SK-N-SH (cell line): ENCODE measurements around the gene YDJC. TPM values are rescaled to one million over a fixed set of nuclear protein-coding genes. Genes with fewer than 3 reads are reported as not detected.
"Not testable (repeated sequence)": the region's sequence is repeated elsewhere in the genome, so short reads cannot be mapped to it uniquely, and the experiment has no call there.

ENCODE experiments used
- CTCF ChIA-PET: fragments of 300-600, 350-600 bp; formaldehyde crosslinking; extraction: SDS; loops from one replicate; lab custom pipeline; 2021; lab: Yijun Ruan, JAX
- POLR2A ChIA-PET: fragments of 350-600 bp; sonication (Branson Sonifier 250); formaldehyde crosslinking; extraction: SDS; loops from one replicate; lab custom pipeline; 2020; ENCODE audit warnings: antibody characterized with exemption, inconsistent platforms; lab: Yijun Ruan, JAX
- DNase-seq: peaks from one replicate; pipeline ENCODE4 v3.0.0; 2012
- H2AFZ ChIP-seq: fragments of 200-600 bp; sonication (generic); 2 replicates; pipeline ENCODE4 v1.8.1; 2016; ENCODE audit warnings: antibody characterized with exemption, mild to moderate bottlenecking, low read depth
- H3F3A ChIP-seq: fragments of 200-600 bp; sonication (generic); replicated peaks from 2 replicates; pipeline ENCODE3; 2016; ENCODE audit warnings: antibody characterized with exemption, mild to moderate bottlenecking; ENCODE audit not compliant: insufficient read depth
- H3K27ac ChIP-seq, 2 experiments: fragments of 200-500 bp in 1 of 2; fragments of 200-600 bp in 1 of 2; sonication (Bioruptor generic) in 1 of 2; sonication (generic), shearing (Covaris generic) in 1 of 2; 2 replicates each; pipeline versions ENCODE4 v1.5.1 to v1.6.1; 2014 to 2016; ENCODE audit warnings: low read depth in 2 of 2, inconsistent platforms in 1 of 2, low read length in 1 of 2, mild to moderate bottlenecking in 1 of 2, mixed read lengths in 1 of 2
- H3K27me3 ChIP-seq: fragments of 200-600 bp; sonication (generic), shearing (Covaris generic); 2 replicates; pipeline ENCODE4 v1.6.1; 2016; ENCODE audit warnings: mixed run types; ENCODE audit not compliant: insufficient read depth
- H3K36me3 ChIP-seq, 2 experiments: fragments of 200-500 bp in 1 of 2; fragments of 200-600 bp in 1 of 2; sonication (Bioruptor generic) in 1 of 2; sonication (generic) in 1 of 2; replicated peaks in 1 of 2; 2 replicates each; pipeline versions ENCODE3 to v1.5.1; 2014 to 2016; ENCODE audit warnings: low read length in 1 of 2, mild to moderate bottlenecking in 1 of 2; ENCODE audit not compliant: insufficient read depth in 2 of 2, control insufficient read depth in 1 of 2
- H3K4me1 ChIP-seq, 2 experiments: fragments of 200-500 bp in 1 of 2; fragments of 200-600 bp in 1 of 2; sonication (Bioruptor generic) in 1 of 2; sonication (generic), shearing (Covaris generic) in 1 of 2; 2 replicates each; pipeline versions ENCODE4 v1.5.1 to v1.6.1; 2014 to 2016; ENCODE audit warnings: low read depth in 1 of 2, low read length in 1 of 2, mixed run types in 1 of 2; ENCODE audit not compliant: insufficient read depth in 2 of 2, control insufficient read depth in 1 of 2
- H3K4me2 ChIP-seq: fragments of 200-600 bp; sonication (generic), shearing (Covaris generic); 2 replicates; pipeline ENCODE4 v1.6.1; 2017; ENCODE audit warnings: mixed run types
- H3K4me3 ChIP-seq, 2 experiments: fragments of 200-500 bp in 1 of 2; fragments of 200-600 bp in 1 of 2; sonication (Bioruptor generic) in 1 of 2; sonication (generic), shearing (Covaris generic) in 1 of 2; 2 replicates each; pipeline versions ENCODE4 v1.5.1 to v1.8.1; 2014 to 2016; ENCODE audit warnings: low read depth in 2 of 2, inconsistent platforms in 1 of 2, low read length in 1 of 2, mild to moderate bottlenecking in 1 of 2, mixed read lengths in 1 of 2, moderate library complexity in 1 of 2
- H3K79me2 ChIP-seq: fragments of 200-600 bp; sonication (generic); 2 replicates; pipeline ENCODE4 v1.8.1; 2017; ENCODE audit warnings: mild to moderate bottlenecking; ENCODE audit not compliant: insufficient read depth
- H3K9ac ChIP-seq: fragments of 200-600 bp; sonication (generic); 2 replicates; pipeline ENCODE4 v1.6.1; 2017; ENCODE audit warnings: mixed run types
- H3K9me2 ChIP-seq: fragments of 200-600 bp; sonication (generic); 2 replicates; pipeline ENCODE4 v1.6.1; 2017; ENCODE audit warnings: mixed run types
- H3K9me3 ChIP-seq: fragments of 200-600 bp; sonication (generic); 2 replicates; pipeline ENCODE4 v1.6.1; 2017; ENCODE audit warnings: mixed run types, mild to moderate bottlenecking, moderate library complexity
- H4K20me1 ChIP-seq: fragments of 200-600 bp; sonication (generic); 2 replicates; pipeline ENCODE4 v1.6.1; 2017; ENCODE audit warnings: mild to moderate bottlenecking, mixed run types; ENCODE audit not compliant: insufficient read depth
- CHD2 ChIP-seq: fragments of 150-350 bp; IDR thresholded peaks from 2 replicates; pipeline ENCODE4 v1.6.1; 2018; ENCODE audit warnings: low read length; ENCODE audit not compliant: partially characterized antibody
- ELF1 ChIP-seq: IDR thresholded peaks from 2 replicates; pipeline ENCODE4 v1.4.0; 2012
- EP300 ChIP-seq, 2 experiments: IDR thresholded peaks; 2 replicates each; pipeline versions ENCODE4 v1.4.0 to v1.6.1; 2012; ENCODE audit warnings: borderline replicate concordance in 1 of 2, low read depth in 1 of 2, low read length in 1 of 2
- FOXJ3 ChIP-seq: sonication (generic); formaldehyde crosslinking; IDR thresholded peaks from 2 replicates; pipeline ENCODE4 v1.5.1; 2020; ENCODE audit warnings: mild to moderate bottlenecking, missing genetic modification reagents
- FOXM1 ChIP-seq: IDR thresholded peaks from 2 replicates; pipeline ENCODE4 v1.4.0; 2012; ENCODE audit warnings: low read depth, mild to moderate bottlenecking
- GATA2 ChIP-seq: sonication (generic); formaldehyde crosslinking; IDR thresholded peaks from 2 replicates; pipeline ENCODE4 v1.5.0; 2020; ENCODE audit warnings: mild to moderate bottlenecking, missing genetic modification reagents
- MEF2A ChIP-seq: IDR thresholded peaks from 2 replicates; pipeline ENCODE4 v1.4.0; 2012; ENCODE audit warnings: low read depth, borderline replicate concordance
- MXI1 ChIP-seq: IDR thresholded peaks from 2 replicates; pipeline ENCODE4 v1.6.1; 2012; ENCODE audit warnings: mild to moderate bottlenecking, low read depth, low read length, improper control_type of control experiment
- POLR2AphosphoS5 ChIP-seq: IDR thresholded peaks from 2 replicates; pipeline ENCODE4 v1.6.1; 2012; ENCODE audit warnings: low read depth, low read length
- SIN3A ChIP-seq: IDR thresholded peaks from 2 replicates; pipeline ENCODE4 v1.6.1; 2012; ENCODE audit warnings: low read depth, mild to moderate bottlenecking, low read length, moderate library complexity, borderline replicate concordance
- SMC3 ChIP-seq: IDR thresholded peaks from 2 replicates; pipeline ENCODE4 v1.6.1; 2012; ENCODE audit warnings: low read depth, low read length, improper control_type of control experiment
- TAF1 ChIP-seq: IDR thresholded peaks from 2 replicates; pipeline ENCODE4 v1.6.1; 2012; ENCODE audit warnings: low read depth, mild to moderate bottlenecking, low read length, moderate library complexity, borderline replicate concordance
- WGBS: methylation state at CpG from one replicate; pipeline ENCODE4 v1.1.6; 2017; ENCODE audit warnings: low lambda C conversion rate; 5-methylcytosine and 5-hydroxymethylcytosine counted together
- polyA plus RNA-seq, 3 experiments: library from polyadenylated mRNA; depleted of rRNA; stranded (reverse); fragments of >200 nt; gene quantifications; 2 replicates each; pipeline ENCODE4 v1.2.3, GENCODE V29; 2012
- TF ChIP-seq, protein P1 (sequence below): IDR thresholded peaks from 2 replicates; pipeline ENCODE4 v1.4.0; 2012; ENCODE audit warnings: low read depth
- TF ChIP-seq, protein P2 (sequence below): fragments of 150-350 bp; IDR thresholded peaks from 2 replicates; pipeline ENCODE4 v1.6.1; 2017; ENCODE audit warnings: antibody characterized with exemption, low read length, low read depth, borderline replicate concordance
- TF ChIP-seq, protein P3 (sequence below): IDR thresholded peaks from 2 replicates; pipeline ENCODE4 v1.4.0; 2012; ENCODE audit warnings: low read depth, borderline replicate concordance

Gene YDJC
- polyA plus RNA-seq, 1 of the 3 experiments (the other 2 are of a cell fraction): 37.4 TPM

DNA sequence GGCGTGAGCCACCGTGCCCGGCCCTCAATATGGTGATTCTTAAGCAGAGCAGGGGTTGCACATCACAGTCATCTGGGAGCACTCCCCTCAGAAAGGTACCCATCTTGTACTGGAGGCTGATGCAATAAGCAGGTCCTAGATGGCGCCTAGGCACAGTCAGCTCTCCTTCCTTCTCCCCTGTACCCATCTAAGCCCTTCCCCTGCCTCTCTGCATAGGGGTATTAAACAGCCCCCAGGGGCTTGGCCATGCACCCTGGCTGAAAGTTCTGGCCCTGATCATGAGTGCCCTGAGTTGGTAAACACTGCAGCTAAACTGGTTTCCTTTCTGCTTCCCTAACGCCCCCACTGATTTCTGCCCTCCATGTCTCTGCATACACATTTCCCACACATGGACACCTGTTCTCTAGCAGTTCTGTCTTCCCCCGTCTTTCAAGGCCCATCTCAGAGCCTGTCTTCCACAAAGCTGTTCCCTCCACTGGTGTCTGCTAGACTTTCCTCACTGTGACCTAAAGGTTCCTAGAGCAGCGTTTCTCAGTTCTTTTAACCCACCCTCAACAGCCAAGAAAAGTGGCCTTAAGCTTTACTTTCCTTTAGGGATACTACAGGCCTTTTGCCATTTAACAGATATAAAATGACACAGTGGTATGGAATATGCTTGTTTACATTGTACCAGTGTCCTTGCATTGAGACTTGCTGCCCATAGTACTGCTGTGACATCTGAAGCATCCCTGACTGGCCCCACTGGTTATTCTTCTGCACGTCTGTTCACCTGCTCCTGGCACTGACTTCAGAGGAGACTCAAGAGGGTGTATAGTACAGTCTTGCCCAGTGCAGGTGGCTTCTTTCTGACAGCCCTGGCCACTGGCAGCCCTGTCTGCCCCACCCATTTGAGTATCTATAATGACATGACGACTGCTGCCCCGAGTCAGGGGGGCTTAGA lies 46.8 kb downstream of the YDJC start:
- Histone ChIP-seq H4K20me1 (peaks cover 100% of the 10 kb centered on the region), H3K4me2 (no peak overlapping the region), H3K27me3 (no peaks in the 10 kb centered on the region), H3K9me2 (no peaks in the 10 kb centered on the region), H3K9me3 (no peaks in the 10 kb centered on the region), H3K4me3 (no peak overlapping the region), H3K27ac (no peak overlapping the region), H2AFZ (no peak overlapping the region), H3F3A (peaks cover 1% of the 10 kb centered on the region), H3K36me3 (peaks cover 0 to 18% of the 10 kb centered on the region in 2 experiments), H3K9ac (no peak overlapping the region), H3K4me1 (no peaks in the 10 kb centered on the region; a peak in 1 of 4 replicates), H3K79me2 (peaks cover 100% of the 10 kb centered on the region)
- ChIA-PET CTCF (interaction anchor here (1.4 kb wide), 1 partner anchor 58 kb away, joined by 3 read pairs; no protein-coding TSS in a partner anchor), POLR2A (interaction anchor here (0.7 kb wide), 1 partner anchor 40 kb away, joined by 3 read pairs; no protein-coding TSS in a partner anchor)
- WGBS: 96% methylated on average over 10 of the region's 10 CpGs
- DNase-seq: no peak
- TF ChIP-seq POLR2AphosphoS5 (no peak), EP300 (IDR thresholded peaks at IDR 0.05; ENCODE audit: borderline replicate concordance in 1 of 2, low read depth in 1 of 2, low read length in 1 of 2) (no peak), FOXM1 (no peak), SIN3A (no peak), FOXJ3 (CRISPR knock-in tag) (no peak), MEF2A (no peak), MXI1 (no peak), ELF1 (no peak), TAF1 (no peak), SMC3 (no peak), GATA2 (CRISPR knock-in tag) (no peak), CHD2 (no peak)
- TF ChIP-seq, protein P1, sequence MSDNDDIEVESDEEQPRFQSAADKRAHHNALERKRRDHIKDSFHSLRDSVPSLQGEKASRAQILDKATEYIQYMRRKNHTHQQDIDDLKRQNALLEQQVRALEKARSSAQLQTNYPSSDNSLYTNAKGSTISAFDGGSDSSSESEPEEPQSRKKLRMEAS: no peak
- TF ChIP-seq, protein P2, sequence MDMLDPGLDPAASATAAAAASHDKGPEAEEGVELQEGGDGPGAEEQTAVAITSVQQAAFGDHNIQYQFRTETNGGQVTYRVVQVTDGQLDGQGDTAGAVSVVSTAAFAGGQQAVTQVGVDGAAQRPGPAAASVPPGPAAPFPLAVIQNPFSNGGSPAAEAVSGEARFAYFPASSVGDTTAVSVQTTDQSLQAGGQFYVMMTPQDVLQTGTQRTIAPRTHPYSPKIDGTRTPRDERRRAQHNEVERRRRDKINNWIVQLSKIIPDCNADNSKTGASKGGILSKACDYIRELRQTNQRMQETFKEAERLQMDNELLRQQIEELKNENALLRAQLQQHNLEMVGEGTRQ: no peak
- TF ChIP-seq, protein P3, sequence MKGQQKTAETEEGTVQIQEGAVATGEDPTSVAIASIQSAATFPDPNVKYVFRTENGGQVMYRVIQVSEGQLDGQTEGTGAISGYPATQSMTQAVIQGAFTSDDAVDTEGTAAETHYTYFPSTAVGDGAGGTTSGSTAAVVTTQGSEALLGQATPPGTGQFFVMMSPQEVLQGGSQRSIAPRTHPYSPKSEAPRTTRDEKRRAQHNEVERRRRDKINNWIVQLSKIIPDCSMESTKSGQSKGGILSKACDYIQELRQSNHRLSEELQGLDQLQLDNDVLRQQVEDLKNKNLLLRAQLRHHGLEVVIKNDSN: no peak

DNA sequence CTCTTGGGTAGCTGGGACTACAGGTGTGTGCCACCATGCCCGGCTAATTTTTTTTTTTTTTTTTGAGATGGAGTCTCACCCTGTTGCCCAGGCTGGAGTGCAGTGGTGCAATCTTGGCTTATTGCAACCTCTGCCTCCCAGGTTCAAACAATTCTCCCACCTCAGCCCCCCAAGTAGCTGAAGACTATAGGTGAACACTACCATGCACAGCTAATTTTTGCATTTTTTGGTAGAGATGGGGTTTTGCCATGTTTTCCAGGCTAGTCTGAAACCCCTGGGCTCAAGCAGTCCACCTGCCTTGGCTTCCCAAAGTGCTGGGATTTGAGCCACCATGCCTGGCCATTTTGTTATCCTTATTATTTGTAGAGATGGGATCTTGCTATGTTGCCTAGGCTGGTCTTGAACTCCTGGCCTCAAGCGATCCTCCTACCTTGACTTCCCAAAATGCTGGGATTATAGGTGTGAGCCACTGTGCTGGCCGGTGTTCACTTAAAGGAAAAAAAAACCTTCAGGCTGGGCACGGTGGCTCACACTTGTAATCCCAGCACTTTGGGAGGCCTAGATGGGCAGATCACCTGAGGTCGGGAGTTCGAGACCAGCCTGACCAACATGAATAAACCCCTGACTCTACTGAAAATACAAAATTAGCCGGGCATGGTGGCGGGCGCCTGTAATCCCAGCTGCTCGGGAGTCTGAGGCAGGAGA lies 48.7 kb downstream of the YDJC start:
- H3K4me3 ChIP-seq, H3K9ac ChIP-seq, DNase-seq, H3K36me3 ChIP-seq, H3K9me2 ChIP-seq, H3K9me3 ChIP-seq, CTCF ChIA-PET, H3F3A ChIP-seq, H2AFZ ChIP-seq, H3K27me3 ChIP-seq, H3K4me2 ChIP-seq, H3K27ac ChIP-seq, H3K4me1 ChIP-seq, POLR2A ChIA-PET: not testable (repeated sequence)
- WGBS: 93% methylated on average over 10 of the region's 10 CpGs
- peaks cover 100% of the 10 kb centered on the region for H4K20me1 ChIP-seq
- H3K79me2 ChIP-seq: peaks cover 100% of the 10 kb centered on the region

DNA sequence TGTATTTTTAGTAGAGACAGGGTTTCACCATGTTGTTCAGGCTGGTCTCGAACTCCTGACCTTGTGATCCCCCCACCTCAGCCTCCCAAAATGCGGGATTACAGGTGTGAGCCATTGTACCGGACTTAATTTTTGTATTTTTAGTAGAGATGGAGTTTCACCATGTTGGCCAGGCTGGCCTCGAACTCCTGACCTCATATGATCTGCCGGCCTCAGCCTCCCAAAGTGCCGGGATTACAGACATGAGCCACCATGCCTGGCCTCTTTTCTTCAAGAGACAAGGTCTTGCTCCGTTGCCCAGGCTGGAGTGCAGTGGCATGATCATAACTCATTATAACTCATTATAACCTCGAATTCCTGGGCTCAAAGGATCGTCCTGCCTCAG lies 49.2 kb downstream of the YDJC start:
- DNase-seq, H3K4me2 ChIP-seq, CTCF ChIA-PET, POLR2A ChIA-PET, H3K9me2 ChIP-seq, H3K36me3 ChIP-seq, H3K4me3 ChIP-seq, H3K9me3 ChIP-seq, H3K27me3 ChIP-seq, H3K27ac ChIP-seq, H2AFZ ChIP-seq, H3K9ac ChIP-seq, H3F3A ChIP-seq, H3K4me1 ChIP-seq: not testable (repeated sequence)
- Histone ChIP-seq H4K20me1 (peaks cover 100% of the 10 kb centered on the region), H3K79me2 (peaks cover 100% of the 10 kb centered on the region)
- WGBS: 100% methylated on average over 8 of the region's 9 CpGs
